H1 (cell line): ENCODE results near the gene KNDC1. TPM values are rescaled to one million over a fixed set of nuclear protein-coding genes. Genes with fewer than 3 reads are reported as not detected.

Experiments
- CTCF ChIA-PET: fragments of 300-600 bp; sonication (Branson Sonifier 250); formaldehyde crosslinking; loops from one replicate; lab custom pipeline; 2021; ENCODE audit not compliant: partially characterized antibody; lab: Charles Lee
- POLR2A ChIA-PET: fragments of 300-600 bp; sonication (Branson Sonifier 250); formaldehyde crosslinking; loops from one replicate; lab custom pipeline; 2021; ENCODE audit warnings: inconsistent platforms; ENCODE audit not compliant: partially characterized antibody; lab: Charles Lee
- DNase-seq, 2 experiments: peaks; one replicate each; pipeline versions ENCODE4 v3.0.0 to v3.0.0-alpha.2; 2010 to 2022; ENCODE audit warnings: low spot score in 2 of 2, low read depth in 1 of 2, mixed read lengths in 1 of 2
- FAIRE-seq: peaks from 2 replicates; lab custom pipeline; 2011; peaks lifted over from hg19 to GRCh38; lab: Jason Lieb, UNC
- H2AFZ ChIP-seq: 2 replicates; pipeline ENCODE4 v1.8.1; 2012; ENCODE audit warnings: low read length, inconsistent platforms
- H2AK5ac ChIP-seq: 2 replicates; pipeline ENCODE4 v1.6.1; 2013; ENCODE audit warnings: low read depth, low read length
- H2BK120ac ChIP-seq: replicated peaks from 2 replicates; pipeline ENCODE3; 2013; ENCODE audit warnings: low read depth, low read length, inconsistent platforms
- H2BK12ac ChIP-seq: 2 replicates; pipeline ENCODE4 v1.6.1; 2013; ENCODE audit warnings: low read depth, low read length
- H2BK15ac ChIP-seq: 2 replicates; pipeline ENCODE4 v1.6.1; 2013; ENCODE audit warnings: low read length
- H2BK20ac ChIP-seq: 2 replicates; pipeline ENCODE4 v1.6.1; 2013; ENCODE audit warnings: low read length
- H2BK5ac ChIP-seq: 2 replicates; pipeline ENCODE4 v1.6.1; 2013; ENCODE audit warnings: low read depth, low read length
- H3K14ac ChIP-seq: 2 replicates; pipeline ENCODE4 v1.6.1; 2013; ENCODE audit warnings: inconsistent platforms; ENCODE audit not compliant: insufficient read length
- H3K18ac ChIP-seq: 2 replicates; pipeline ENCODE4 v1.6.1; 2013; ENCODE audit warnings: low read length; ENCODE audit errors: extremely low read depth
- H3K23ac ChIP-seq: 2 replicates; pipeline ENCODE4 v1.6.1; 2013; ENCODE audit warnings: inconsistent platforms; ENCODE audit not compliant: insufficient read length
- H3K23me2 ChIP-seq: 2 replicates; pipeline ENCODE4 v1.6.1; 2013; ENCODE audit warnings: low read depth, low read length
- H3K27ac ChIP-seq: 2 replicates; pipeline ENCODE4 v1.6.1; 2011; ENCODE audit warnings: low read depth, low read length, inconsistent platforms
- H3K27me3 ChIP-seq, 4 experiments: replicated peaks in 1 of 4; 1 replicate in 1 of 4; 2 replicates in 3 of 4; pipeline versions ENCODE4 v1.6.1 to v1.8.1; 2011 to 2013; ENCODE audit warnings: low read length in 3 of 4, mild to moderate bottlenecking in 3 of 4, inconsistent platforms in 2 of 4, mixed read lengths in 2 of 4, moderate library complexity in 1 of 4; ENCODE audit not compliant: control insufficient read depth in 3 of 4, insufficient read depth in 3 of 4; ENCODE audit errors: extremely low read depth in 1 of 4
- H3K36me3 ChIP-seq, 4 experiments: 2 replicates each; pipeline versions ENCODE4 v1.6.1 to v1.8.1; 2011 to 2013; ENCODE audit warnings: mild to moderate bottlenecking in 4 of 4, low read length in 3 of 4, moderate library complexity in 2 of 4, control low read depth in 1 of 4, inconsistent platforms in 1 of 4; ENCODE audit not compliant: insufficient read depth in 4 of 4, control insufficient read depth in 2 of 4
- H3K4ac ChIP-seq: replicated peaks from 2 replicates; pipeline ENCODE3; 2013; ENCODE audit warnings: low read length, low read depth, mixed read lengths, inconsistent platforms; ENCODE audit not compliant: insufficient read length
- H3K4me1 ChIP-seq, 4 experiments: replicated peaks in 1 of 4; 1 replicate in 1 of 4; 2 replicates in 3 of 4; pipeline versions ENCODE4 v1.6.1 to v1.8.1; 2011 to 2013; ENCODE audit warnings: low read length in 3 of 4, inconsistent platforms in 2 of 4, mixed read lengths in 1 of 4; ENCODE audit not compliant: insufficient read depth in 4 of 4, control insufficient read depth in 3 of 4
- H3K4me2 ChIP-seq, 2 experiments: 2 replicates each; pipeline versions ENCODE4 v1.6.1 to v1.8.1; 2011 to 2013; ENCODE audit warnings: low read depth in 2 of 2, low read length in 2 of 2, control low read depth in 1 of 2, inconsistent platforms in 1 of 2, mild to moderate bottlenecking in 1 of 2; ENCODE audit not compliant: insufficient read depth in 1 of 2
- H3K4me3 ChIP-seq, 4 experiments: fragments of 200-600, 300-600 bp in 1 of 4; sonication (generic), shearing (Covaris generic), sonication (Bioruptor Twin) in 1 of 4; 2 replicates each; pipeline versions ENCODE4 v1.5.1 to v1.8.1; 2011 to 2016; ENCODE audit warnings: low read length in 4 of 4, low read depth in 3 of 4, control low read depth in 2 of 4, inconsistent platforms in 2 of 4, mild to moderate bottlenecking in 2 of 4, mixed read lengths in 1 of 4, moderate library complexity in 1 of 4; ENCODE audit not compliant: insufficient read depth in 2 of 4; ENCODE audit errors: extremely low read depth in 1 of 4
- H3K56ac ChIP-seq: replicated peaks from 2 replicates; pipeline ENCODE3; 2013; ENCODE audit warnings: low read depth, mild to moderate bottlenecking, mixed read lengths, low read length, inconsistent platforms; ENCODE audit not compliant: insufficient read length
- H3K79me1 ChIP-seq: 2 replicates; pipeline ENCODE4 v1.6.1; 2013; ENCODE audit warnings: low read depth, low read length, control low read depth
- H3K79me2 ChIP-seq, 2 experiments: 2 replicates each; pipeline versions ENCODE4 v1.6.1 to v1.8.1; 2012 to 2013; ENCODE audit warnings: low read length in 2 of 2, mild to moderate bottlenecking in 2 of 2, inconsistent platforms in 1 of 2; ENCODE audit not compliant: insufficient read depth in 2 of 2, control insufficient read depth in 1 of 2
- H3K9ac ChIP-seq, 4 experiments: replicated peaks in 1 of 4; 1 replicate in 1 of 4; 2 replicates in 3 of 4; pipeline versions ENCODE4 v1.6.1 to v1.8.1; 2011 to 2013; ENCODE audit warnings: low read depth in 3 of 4, low read length in 3 of 4, control low read depth in 2 of 4, mild to moderate bottlenecking in 2 of 4, moderate library complexity in 2 of 4, inconsistent platforms in 1 of 4; ENCODE audit errors: extremely low read depth in 1 of 4
- H3K9me3 ChIP-seq, 2 experiments: 2 replicates each; pipeline versions ENCODE4 v1.6.1 to v1.8.1; 2012 to 2013; ENCODE audit warnings: mild to moderate bottlenecking in 2 of 2, moderate library complexity in 2 of 2, control low read depth in 1 of 2, inconsistent platforms in 1 of 2, low read depth in 1 of 2, low read length in 1 of 2, mixed read lengths in 1 of 2; ENCODE audit not compliant: insufficient read depth in 2 of 2
- H4K20me1 ChIP-seq, 2 experiments: replicated peaks in 1 of 2; 2 replicates each; pipeline versions ENCODE3 to v1.8.1; 2011 to 2013; ENCODE audit warnings: inconsistent platforms in 2 of 2, low read length in 2 of 2, mild to moderate bottlenecking in 1 of 2; ENCODE audit not compliant: insufficient read depth in 2 of 2, control insufficient read depth in 1 of 2
- H4K5ac ChIP-seq: 2 replicates; pipeline ENCODE4 v1.6.1; 2013; ENCODE audit warnings: low read length, low read depth, mixed read lengths, inconsistent platforms; ENCODE audit not compliant: insufficient read length
- H4K8ac ChIP-seq: 2 replicates; pipeline ENCODE4 v1.8.0; 2013; ENCODE audit warnings: mild to moderate bottlenecking, moderate library complexity, low read length, inconsistent platforms; ENCODE audit not compliant: insufficient read depth; ENCODE audit errors: extremely low read depth
- H4K91ac ChIP-seq: replicated peaks from 2 replicates; pipeline ENCODE3; 2013; ENCODE audit warnings: low read length, mixed read lengths, inconsistent platforms; ENCODE audit not compliant: insufficient read length
- BACH1 ChIP-seq: IDR thresholded peaks from 2 replicates; pipeline ENCODE4 v1.6.1; 2012; ENCODE audit warnings: low read length, improper control_type of control experiment
- BRCA1 ChIP-seq: IDR thresholded peaks from 2 replicates; pipeline ENCODE4 v1.6.1; 2012; ENCODE audit warnings: low read depth, low read length, improper control_type of control experiment
- CTCF ChIP-seq, 3 experiments: IDR thresholded peaks; 1 replicate in 2 of 3; 2 replicates in 1 of 3; pipeline versions ENCODE4 v1.5.1 to v1.6.1; 2011; ENCODE audit warnings: low read length in 3 of 3, mild to moderate bottlenecking in 3 of 3, inconsistent platforms in 2 of 3, low read depth in 1 of 3, moderate library complexity in 1 of 3; ENCODE audit not compliant: insufficient read depth in 1 of 3; ENCODE audit errors: control extremely low read depth in 1 of 3
- EP300 ChIP-seq, 2 experiments: IDR thresholded peaks; 1 replicate in 1 of 2; 2 replicates in 1 of 2; pipeline ENCODE4 v1.6.1; 2011 to 2012; ENCODE audit warnings: low read depth in 2 of 2, low read length in 2 of 2, mild to moderate bottlenecking in 2 of 2, borderline replicate concordance in 1 of 2, inconsistent platforms in 1 of 2, moderate library complexity in 1 of 2
- GABPA ChIP-seq: IDR thresholded peaks from 2 replicates; pipeline ENCODE4 v1.6.1; 2011; ENCODE audit warnings: mild to moderate bottlenecking, low read length, moderate library complexity, borderline replicate concordance; ENCODE audit not compliant: insufficient read depth
- JUN ChIP-seq: IDR thresholded peaks from 2 replicates; pipeline ENCODE4 v1.6.1; 2011; ENCODE audit warnings: low read depth, mild to moderate bottlenecking, improper control_type of control experiment, low read length
- JUND ChIP-seq: IDR thresholded peaks from 2 replicates; pipeline ENCODE4 v1.6.1; 2011; ENCODE audit warnings: mild to moderate bottlenecking, improper control_type of control experiment, low read length
- KDM4A ChIP-seq: IDR thresholded peaks from one replicate; pipeline ENCODE4 v1.7.1; 2012; ENCODE audit warnings: low read depth, mild to moderate bottlenecking, moderate library complexity, low read length, inconsistent platforms; ENCODE audit not compliant: severe bottlenecking
- RBBP5 ChIP-seq: IDR thresholded peaks from 2 replicates; pipeline ENCODE4 v1.7.1; 2012; ENCODE audit warnings: low read depth, mild to moderate bottlenecking, inconsistent platforms, low read length, moderate library complexity, borderline replicate concordance
- WGBS, 2 experiments: shearing (Covaris generic) in 1 of 2; methylation state at CpG; one replicate each; pipeline versions ENCODE4 v1.1.6 to v1.1.7; 2013 to 2015; ENCODE audit warnings: low lambda C conversion rate in 2 of 2, mixed read lengths in 2 of 2, inconsistent platforms in 1 of 2, low coverage in 1 of 2, missing lambda C conversion rate in 1 of 2; ENCODE audit not compliant: insufficient replicate concordance in 2 of 2, insufficient coverage in 1 of 2, insufficient read length in 1 of 2; ENCODE audit errors: extremely low coverage in 1 of 2, missing lambda C conversion rate in 1 of 2; 5-methylcytosine and 5-hydroxymethylcytosine counted together
- polyA plus RNA-seq, 7 experiments: library from polyadenylated mRNA; depleted of rRNA in 3 of 7; stranded (reverse) in 5 of 7; unstranded in 2 of 7; fragments of >200 nt in 5 of 7; fragments of 200-250 nt in 2 of 7; gene quantifications; 1 replicate in 5 of 7; 2 replicates in 1 of 7; 4 replicates in 1 of 7; pipeline versions ENCODE4 v1.2.1 to v1.2.3, GENCODE V29; 2011 to 2013; ENCODE audit warnings: missing spikeins in 2 of 7, mixed read lengths in 2 of 7
- total RNA-seq: library from RNA; stranded (reverse); fragmentation: NEBNext Ultra II Directional; extraction: Animal tissue kit (Norgen Biotek cat#: 25700); gene quantifications from 2 replicates; pipeline ENCODE4 v1.2.1, GENCODE V29; 2021

The KNDC1 gene
- total and polyA plus RNA-seq, 2 of the 8 experiments (the other 6 are each of a cell fraction or from before 2014, with no cell fraction given): 7.5 to 16.7 TPM

- no peak overlapping the region for H3K4me3 ChIP-seq
- H2BK5ac ChIP-seq: no peak overlapping the region
- H3K14ac ChIP-seq: no peak overlapping the region
- H3K56ac ChIP-seq: no peak overlapping the region
- POLR2A ChIA-PET: interaction anchor here (2.1 kb wide), 1 partner anchor 23 kb away, joined by 6 read pairs; no protein-coding TSS in a partner anchor
- DNase-seq (no peak), FAIRE-seq (no peak)
- no peak overlapping the region; the same call in none of the 2 replicates for H4K8ac ChIP-seq
- H3K23ac ChIP-seq: no peak overlapping the region
- no peak overlapping the region for H2AFZ ChIP-seq
- H3K79me2 ChIP-seq: no peaks in the 10 kb centered on the region
- H3K4me2 ChIP-seq: no peak overlapping the region
- H2BK15ac ChIP-seq: no peak overlapping the region
- CTCF ChIA-PET: interaction anchor here (1.3 to 3.4 kb wide), 2 partner anchors 59 to 263 kb away, joined by 5 to 11 read pairs; no protein-coding TSS in a partner anchor
- no peak overlapping the region for H3K27ac ChIP-seq
- WGBS, 2 experiments: 90% methylated on average over 38 of the region's 62 CpGs; no CpG with 5 or more reads in 1 of the 2 experiments
- no peak overlapping the region for H3K9ac ChIP-seq
- H2BK12ac ChIP-seq: no peak overlapping the region
- H3K27me3 ChIP-seq: no peaks in the 10 kb centered on the region
- H3K36me3 ChIP-seq: peaks cover 0 to 10% (median 0%) of the 10 kb centered on the region in 4 experiments; a peak in 2 of 8 replicates
- no peak overlapping the region for H2AK5ac ChIP-seq
- H3K4ac ChIP-seq: no peak overlapping the region
- no peaks in the 10 kb centered on the region for H3K9me3 ChIP-seq
- H2BK120ac ChIP-seq: no peak overlapping the region
- no peaks in the 10 kb centered on the region for H3K23me2 ChIP-seq
- no peaks in the 10 kb centered on the region for H3K79me1 ChIP-seq
- no peak overlapping the region for H4K5ac ChIP-seq
- H3K4me1 ChIP-seq: no peaks in the 10 kb centered on the region
- no peak overlapping the region for H2BK20ac ChIP-seq
- H3K18ac ChIP-seq: no peak overlapping the region
- H4K91ac ChIP-seq: no peak overlapping the region
- H4K20me1 ChIP-seq: peaks cover 0 to 2% of the 10 kb centered on the region in 2 experiments
- no peak for TF ChIP-seq JUN
- no peak for TF ChIP-seq BRCA1
- no peak for TF ChIP-seq EP300 (IDR thresholded peaks at IDR 0.05; ENCODE audit: borderline replicate concordance in 1 of 2, low read depth in 2 of 2, low read length in 2 of 2)
- TF ChIP-seq CTCF (IDR thresholded peaks at IDR 0.05; ENCODE audit: control extremely low read depth in 1 of 3, insufficient read depth in 1 of 3, low read depth in 1 of 3, low read length in 3 of 3): no peak
- TF ChIP-seq RBBP5: no peak
- no peak for TF ChIP-seq KDM4A
- no peak for TF ChIP-seq BACH1
- TF ChIP-seq GABPA: no peak
- no peak for TF ChIP-seq JUND
Measured at GRCh38 chr10:133202778-133203651, 43.0 kb downstream of the KNDC1 start.
